ENCODE data around the gene KCNMA1.

DNA sequence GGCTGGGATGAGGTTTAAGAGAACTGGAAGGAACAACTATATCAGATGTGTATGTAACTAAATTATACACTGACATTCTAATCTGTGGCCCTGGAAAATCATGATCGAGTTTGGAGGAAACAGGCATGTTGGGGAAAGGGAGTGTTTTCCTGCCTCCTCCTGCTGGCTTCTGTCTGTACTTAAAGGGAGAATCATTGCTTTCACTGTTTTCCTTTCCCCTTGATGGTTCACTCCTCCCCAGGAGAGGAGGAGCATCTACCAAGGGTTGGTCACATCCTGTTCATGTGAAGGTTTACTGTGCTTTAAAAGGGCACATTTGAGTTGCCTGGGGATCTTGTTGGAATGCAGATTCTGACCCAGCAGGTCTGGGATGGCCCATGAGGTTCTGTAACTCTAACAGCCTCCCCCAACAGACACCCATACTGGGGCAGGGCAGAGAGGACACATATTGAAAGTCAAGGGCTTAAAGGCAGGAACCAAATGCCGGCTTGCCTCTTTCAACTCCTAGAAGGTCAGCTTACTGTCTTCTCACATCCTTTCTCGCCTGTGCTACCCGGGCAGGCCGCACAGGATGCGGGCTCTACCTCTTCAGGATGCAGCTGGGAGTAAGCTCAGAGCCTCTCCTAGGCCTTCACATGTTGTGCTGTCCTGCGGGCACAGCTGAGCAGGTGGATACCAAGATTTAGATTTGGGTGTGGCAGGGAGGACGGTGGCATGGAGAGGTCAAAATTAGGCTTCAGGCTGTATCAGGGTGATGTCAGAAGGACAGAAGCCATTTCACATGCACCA lies 694.8 kb downstream of the KCNMA1 start:
- TF ChIP-seq ZNF274 (IDR thresholded peaks at IDR 0.05; ENCODE audit: low read depth, low read length) (no peak), SUZ12 (IDR thresholded peaks at IDR 0.05; ENCODE audit: extremely low read depth, insufficient read depth, insufficient read length) (no peak)

Data from NT2/D1 (cell line).